HEK293T (cell line): ENCODE measurements around the gene MRPL30.
"Not testable (repeated sequence)": the region's sequence is repeated elsewhere in the genome, so short reads cannot be mapped to it uniquely, and the experiment has no call there.

Source experiments
- CTCF ChIA-PET: fragments of 350-600 bp; formaldehyde crosslinking; extraction: SDS; loops from one replicate; lab custom pipeline; 2021; ENCODE audit warnings: antibody characterized with exemption, inconsistent platforms; lab: Yijun Ruan, JAX
- POLR2A ChIA-PET: fragments of 350-600 bp; formaldehyde crosslinking; extraction: SDS; loops from one replicate; lab custom pipeline; 2020; ENCODE audit warnings: antibody characterized with exemption, inconsistent platforms; lab: Yijun Ruan, JAX
- DNase-seq: peaks from one replicate; pipeline ENCODE4 v3.0.0; 2012; ENCODE audit warnings: mixed read lengths; ENCODE audit errors: extremely low spot score
- ARNT ChIP-seq: fragments of 450-650 bp; IDR thresholded peaks from 2 replicates; pipeline ENCODE4 v1.6.1; 2017; ENCODE audit warnings: mild to moderate bottlenecking
- BHLHE40 ChIP-seq: fragments of 450-650 bp; IDR thresholded peaks from 2 replicates; pipeline ENCODE4 v1.6.1; 2016; ENCODE audit warnings: mild to moderate bottlenecking, moderate library complexity, borderline replicate concordance
- CTBP1 ChIP-seq: fragments of 450-650 bp; IDR thresholded peaks from 2 replicates; pipeline ENCODE4 v1.6.1; 2016; ENCODE audit warnings: borderline replicate concordance
- ELF4 ChIP-seq: fragments of 450-650 bp; IDR thresholded peaks from 2 replicates; pipeline ENCODE4 v1.6.1; 2017; ENCODE audit warnings: antibody characterized with exemption
- FOXA1 ChIP-seq: fragments of 450-650 bp; IDR thresholded peaks from 2 replicates; pipeline ENCODE4 v1.6.1; 2016; ENCODE audit warnings: mild to moderate bottlenecking
- FOXK2 ChIP-seq: fragments of 450-650 bp; IDR thresholded peaks from 2 replicates; pipeline ENCODE4 v1.6.1; 2016; ENCODE audit warnings: mild to moderate bottlenecking
- FOXM1 ChIP-seq: fragments of 450-650 bp; IDR thresholded peaks from 2 replicates; pipeline ENCODE4 v1.6.1; 2017; ENCODE audit warnings: mild to moderate bottlenecking, borderline replicate concordance
- HDGF ChIP-seq: fragments of 450-650 bp; IDR thresholded peaks from 2 replicates; pipeline ENCODE4 v1.6.1; 2017; ENCODE audit warnings: antibody characterized with exemption, borderline replicate concordance
- L3MBTL2 ChIP-seq: fragments of 450-650 bp; conservative IDR thresholded peaks from 2 replicates; pipeline ENCODE4 v1.6.1; 2016; ENCODE audit warnings: mild to moderate bottlenecking
- LEF1 ChIP-seq: fragments of 450-650 bp; IDR thresholded peaks from 2 replicates; pipeline ENCODE4 v1.6.1; 2017; ENCODE audit warnings: mild to moderate bottlenecking, borderline replicate concordance
- NFRKB ChIP-seq: fragments of 450-650 bp; IDR thresholded peaks from 2 replicates; pipeline ENCODE4 v1.6.1; 2016; ENCODE audit warnings: mild to moderate bottlenecking, moderate library complexity
- SP1 ChIP-seq: fragments of 450-650 bp; IDR thresholded peaks from 2 replicates; pipeline ENCODE4 v1.6.1; 2017
- SUZ12 ChIP-seq: fragments of 450-650 bp; IDR thresholded peaks from 2 replicates; pipeline ENCODE4 v1.6.1; 2016; ENCODE audit warnings: mild to moderate bottlenecking
- TARDBP ChIP-seq: fragments of 450-650 bp; IDR thresholded peaks from 2 replicates; pipeline ENCODE4 v1.6.1; 2016
- ZNF384 ChIP-seq: fragments of 450-650 bp; IDR thresholded peaks from 2 replicates; pipeline ENCODE4 v1.6.1; 2016
- TF ChIP-seq, protein P1 (sequence below): fragments of 450-650 bp; IDR thresholded peaks from 2 replicates; pipeline ENCODE4 v1.6.1; 2016

Gene MRPL30

DNA sequence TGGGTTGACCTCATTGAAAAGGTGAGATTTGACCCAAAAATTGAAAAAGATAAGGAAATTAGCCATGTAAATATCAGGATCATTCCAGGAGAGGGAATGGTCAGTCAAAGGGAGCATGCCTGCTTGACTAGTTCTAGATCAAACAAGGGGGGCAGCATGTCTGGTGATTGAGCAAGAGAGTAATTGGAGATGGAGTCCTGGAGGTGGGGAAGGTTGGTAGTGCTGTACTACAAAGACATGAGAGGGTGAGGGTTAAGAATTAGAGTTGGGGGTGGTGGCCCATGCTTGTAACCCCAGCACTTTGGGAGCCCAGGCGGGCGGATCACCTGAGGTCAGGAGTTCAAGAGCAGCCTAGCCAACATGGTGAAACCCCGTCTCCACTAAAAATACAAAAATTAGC is 2.0 kb downstream of the MRPL30 start:
- CTCF ChIA-PET = no interaction called here

DNA sequence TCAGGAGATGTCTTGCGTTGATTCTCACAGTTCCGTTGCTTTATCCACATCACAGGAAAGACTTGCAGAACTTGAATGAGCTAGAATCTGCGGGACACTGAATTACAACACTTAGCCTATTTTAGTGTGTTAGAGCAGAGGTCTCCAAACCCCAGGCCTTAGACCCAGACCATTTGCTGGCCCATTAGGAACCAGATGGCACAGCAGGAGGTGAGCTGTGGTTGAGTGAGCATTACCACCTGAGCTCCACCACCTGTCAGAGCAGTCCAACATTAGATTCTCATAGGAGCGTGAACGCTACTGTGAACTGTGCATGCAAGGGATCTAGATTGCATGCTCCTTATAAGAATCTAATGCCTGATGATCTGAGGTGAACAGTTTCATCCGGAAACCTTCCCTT is 3.8 kb downstream of the MRPL30 start:
- POLR2A ChIA-PET = interaction anchor here (1.0 kb wide), 1 partner anchor 44 kb away, joined by 4 read pairs; no protein-coding TSS in a partner anchor
- CTCF ChIA-PET = no interaction called here
- no peak for DNase-seq
- TF ChIP-seq FOXA1 (no peak), LEF1 (no peak), L3MBTL2 (no peak), FOXK2 (no peak), FOXM1 (no peak), HDGF (no peak), NFRKB (no peak), ARNT (no peak), ZNF384 (no peak)

More for the DNA sequence above, 2.0 kb downstream of the MRPL30 start:
- TF ChIP-seq NFRKB = no peak
- TF ChIP-seq ZNF384 = no peak
- TF ChIP-seq SUZ12 = no peak
- no peak for TF ChIP-seq FOXA1
- TF ChIP-seq HDGF = no peak
- TF ChIP-seq CTBP1 = no peak
- TF ChIP-seq ARNT = no peak
- TF ChIP-seq L3MBTL2 = no peak
- TF ChIP-seq ELF4 = no peak
- no peak for TF ChIP-seq LEF1
- no peak for TF ChIP-seq FOXM1
- TF ChIP-seq, protein P1, sequence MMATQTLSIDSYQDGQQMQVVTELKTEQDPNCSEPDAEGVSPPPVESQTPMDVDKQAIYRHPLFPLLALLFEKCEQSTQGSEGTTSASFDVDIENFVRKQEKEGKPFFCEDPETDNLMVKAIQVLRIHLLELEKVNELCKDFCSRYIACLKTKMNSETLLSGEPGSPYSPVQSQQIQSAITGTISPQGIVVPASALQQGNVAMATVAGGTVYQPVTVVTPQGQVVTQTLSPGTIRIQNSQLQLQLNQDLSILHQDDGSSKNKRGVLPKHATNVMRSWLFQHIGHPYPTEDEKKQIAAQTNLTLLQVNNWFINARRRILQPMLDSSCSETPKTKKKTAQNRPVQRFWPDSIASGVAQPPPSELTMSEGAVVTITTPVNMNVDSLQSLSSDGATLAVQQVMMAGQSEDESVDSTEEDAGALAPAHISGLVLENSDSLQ = no peak
- TF ChIP-seq BHLHE40 = no peak
- TF ChIP-seq SP1 = no peak
- TF ChIP-seq FOXK2 = no peak
- no peak for TF ChIP-seq TARDBP
- DNase-seq = no peak
- POLR2A ChIA-PET = interaction anchor here (3.2 kb wide), 1 partner anchor 28 kb away, joined by 31 read pairs; the partner anchor contains the start of genes LIPT1 and TSGA10

DNA sequence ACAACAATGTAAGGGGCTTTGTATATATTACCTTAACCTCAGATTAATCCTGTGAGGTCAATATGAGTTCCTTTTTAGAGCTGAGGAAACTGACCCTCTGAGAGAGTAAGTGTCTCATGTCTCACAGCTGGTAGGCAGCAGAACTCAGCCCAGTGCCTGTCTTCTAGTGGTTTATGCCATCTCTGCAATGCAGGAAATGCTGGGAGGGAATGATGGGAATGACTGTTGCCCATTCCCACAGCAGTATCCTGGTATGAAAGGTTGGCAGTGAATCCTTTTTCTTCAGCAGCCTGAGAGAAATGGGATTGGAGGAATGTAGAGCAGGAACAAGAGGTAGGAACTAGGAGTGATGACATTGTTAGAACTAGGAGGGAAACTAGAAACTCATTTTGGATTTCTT is 6.0 kb downstream of the MRPL30 start:
- ChIA-PET CTCF (no interaction called here), POLR2A (no interaction called here)
- TF ChIP-seq LEF1 (no peak), CTBP1 (no peak), NFRKB (no peak), HDGF (no peak), BHLHE40 (no peak), SP1 (no peak), SUZ12 (no peak)
- TF ChIP-seq, protein P1 = no peak

DNA sequence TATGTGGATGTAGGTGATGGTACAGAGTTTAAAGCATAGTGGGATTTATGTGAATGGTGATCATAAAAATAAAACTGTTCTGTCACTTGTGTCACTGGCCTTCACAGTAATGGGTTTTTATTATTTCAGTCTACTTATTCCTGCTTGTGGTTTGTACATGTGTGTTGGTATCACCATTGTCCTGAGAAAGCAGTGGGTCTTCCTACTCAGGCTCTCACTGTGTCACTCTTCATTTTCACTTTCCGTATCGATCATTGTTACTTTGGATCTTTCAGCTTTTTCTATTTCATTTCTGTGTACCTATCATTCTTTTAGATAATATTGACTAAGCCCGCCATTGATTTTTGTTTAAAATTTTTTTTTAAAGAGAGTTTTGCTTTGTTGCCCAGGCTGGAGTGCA is 7.4 kb downstream of the MRPL30 start:
- TF ChIP-seq ZNF384 (no peak), ELF4 (no peak), FOXM1 (no peak), BHLHE40 (no peak), FOXA1 (no peak), TARDBP (no peak), SUZ12 (no peak)
- ChIA-PET POLR2A (no interaction called here), CTCF (interaction anchor here (0.6 kb wide), 1 partner anchor 1460 kb away, joined by 3 read pairs; no protein-coding TSS in a partner anchor)
- DNase-seq = no peak

More for the DNA sequence above, 6.0 kb downstream of the MRPL30 start:
- DNase-seq = no peak

DNA sequence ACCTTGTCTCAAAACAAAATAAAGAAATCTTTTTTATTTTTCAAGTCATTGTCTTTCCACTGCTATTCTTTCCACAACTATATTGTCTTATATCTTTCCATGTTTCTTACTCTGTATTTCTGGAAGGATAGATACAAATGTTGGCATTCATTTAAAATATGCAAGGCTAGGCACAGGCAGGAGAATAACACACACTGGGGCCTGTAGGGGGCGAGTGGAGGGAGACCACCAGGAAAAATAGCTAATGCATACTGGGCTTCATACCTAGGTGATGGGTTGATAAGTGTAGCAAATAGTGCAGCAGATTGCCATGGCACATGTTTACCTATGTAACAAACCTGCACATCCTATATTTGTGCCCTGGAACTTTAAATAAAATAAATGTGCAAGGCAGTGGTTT is 9.6 kb downstream of the MRPL30 start:
- DNase-seq = no peak
- ChIA-PET CTCF (interaction anchor here (0.7 kb wide), 1 partner anchor 283 kb away, joined by 4 read pairs; no protein-coding TSS in a partner anchor), POLR2A (no interaction called here)
- TF ChIP-seq, protein P1 = no peak
- TF ChIP-seq FOXA1 (no peak), ZNF384 (no peak), FOXK2 (no peak), NFRKB (no peak), L3MBTL2 (no peak), HDGF (no peak), SUZ12 (no peak), ELF4 (no peak), BHLHE40 (no peak), LEF1 (no peak)

DNA sequence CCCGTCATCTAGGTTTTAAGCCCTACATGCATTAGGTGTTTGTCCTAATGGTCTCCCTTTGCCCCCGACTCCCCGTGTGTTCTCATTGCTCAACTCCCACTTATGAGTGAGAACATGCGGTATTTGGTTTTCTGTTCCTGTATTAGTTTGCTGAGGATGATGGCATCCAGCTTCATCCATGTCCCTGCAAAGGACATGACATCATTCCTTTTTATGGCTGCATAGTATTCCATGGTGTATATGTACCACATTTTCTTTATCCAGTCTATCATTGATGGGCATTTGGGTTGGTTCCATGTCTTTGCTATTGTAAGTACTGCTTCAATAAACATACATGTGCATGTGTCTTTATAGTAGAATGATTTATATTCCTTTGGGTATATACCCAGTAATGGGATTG is 11.4 kb downstream of the MRPL30 start:
- POLR2A ChIA-PET, DNase-seq, CTCF ChIA-PET: not testable (repeated sequence)
